ENCODE data around the gene NACC1. TPM values are rescaled to one million over a fixed set of nuclear protein-coding genes. Genes with fewer than 3 reads are reported as not detected.
A peak's percentile ranks its signal among the peaks of the same experiment; 100 is the strongest.

NACC1 gene
- total RNA-seq, 4 donors from 2014 or later: 12.0 to 44.7 (median 23.0) TPM

DNA sequence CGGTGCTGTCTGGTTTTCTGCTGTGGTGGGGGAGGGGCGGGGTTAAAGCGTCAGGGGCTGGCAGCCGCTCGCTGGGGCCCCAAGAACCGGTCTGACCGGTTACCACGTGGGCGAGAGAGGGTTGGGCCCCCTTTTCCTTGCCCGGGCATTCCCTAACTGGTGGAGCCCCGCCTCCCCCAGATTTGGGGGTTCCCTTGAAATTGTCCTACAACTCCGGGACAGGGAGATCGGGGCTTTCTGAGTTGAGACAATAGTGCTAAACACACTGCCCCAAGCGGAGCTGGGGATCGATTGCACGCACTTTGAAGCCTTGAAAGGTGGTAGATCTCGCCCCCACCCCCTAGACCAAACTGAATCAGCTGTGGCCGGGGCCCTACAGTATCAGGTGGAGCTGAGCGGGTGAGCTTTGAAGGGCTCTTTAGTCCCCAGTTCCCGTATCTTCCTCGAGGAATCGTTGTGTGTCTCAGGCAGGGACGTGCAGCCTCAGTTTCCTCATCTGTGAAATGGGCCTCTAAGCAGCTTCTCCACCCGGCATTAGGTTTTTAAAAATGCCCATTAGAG, 36.9 kb downstream of the NACC1 start:
- no peak for TF ChIP-seq CTCF (IDR thresholded peaks at IDR 0.05)
- ATAC-seq (ENCODE audit: low FRiP score) (peak; percentile 15), DNase-seq (ENCODE audit: low spot score) (peak; percentile 54)

- ATAC-seq (ENCODE audit: low FRiP score): peak; percentile 46
- no peak for TF ChIP-seq CTCF (IDR thresholded peaks at IDR 0.05)
- peak; percentile 42 for DNase-seq (ENCODE audit: low spot score)
These were observed 37.7 kb downstream of the NACC1 start for GRCh38 chr19:13155472-13156359.

- no peak for TF ChIP-seq CTCF (IDR thresholded peaks at IDR 0.05)
- ATAC-seq (ENCODE audit: low FRiP score): no peak
- DNase-seq (ENCODE audit: low spot score): no peak
These were observed 41.6 kb downstream of the NACC1 start for GRCh38 chr19:13159713-13160112.

DNA sequence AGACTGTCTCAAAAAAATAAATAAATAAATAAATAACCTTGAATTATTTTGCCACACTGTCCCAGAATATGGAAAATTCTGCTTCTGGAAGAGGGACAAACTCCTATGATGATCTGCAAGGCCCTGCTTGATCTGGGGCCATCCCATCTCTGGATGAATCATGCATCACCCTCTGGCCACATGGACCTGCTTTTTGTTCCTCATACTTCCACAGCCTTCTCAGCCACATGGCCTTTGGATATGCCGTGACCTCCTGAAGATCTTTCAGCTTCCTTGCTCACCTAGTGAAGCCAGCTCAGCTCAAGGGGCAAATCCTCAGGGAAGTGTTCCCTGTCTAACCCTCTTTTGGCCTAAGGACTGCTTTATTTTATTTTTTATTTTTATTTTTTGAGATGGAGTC, 42.5 kb downstream of the NACC1 start:
- no peak for DNase-seq (ENCODE audit: low spot score)
- no peak for ATAC-seq (ENCODE audit: low FRiP score)
- TF ChIP-seq CTCF (IDR thresholded peaks at IDR 0.05): no peak

GRCh38 chr19:13162724-13163608, 44.9 kb downstream of the NACC1 start:
- DNase-seq (ENCODE audit: low spot score) (peak; percentile 92), ATAC-seq (ENCODE audit: low FRiP score) (peak; percentile 79)
- TF ChIP-seq CTCF (IDR thresholded peaks at IDR 0.05): no peak

DNA sequence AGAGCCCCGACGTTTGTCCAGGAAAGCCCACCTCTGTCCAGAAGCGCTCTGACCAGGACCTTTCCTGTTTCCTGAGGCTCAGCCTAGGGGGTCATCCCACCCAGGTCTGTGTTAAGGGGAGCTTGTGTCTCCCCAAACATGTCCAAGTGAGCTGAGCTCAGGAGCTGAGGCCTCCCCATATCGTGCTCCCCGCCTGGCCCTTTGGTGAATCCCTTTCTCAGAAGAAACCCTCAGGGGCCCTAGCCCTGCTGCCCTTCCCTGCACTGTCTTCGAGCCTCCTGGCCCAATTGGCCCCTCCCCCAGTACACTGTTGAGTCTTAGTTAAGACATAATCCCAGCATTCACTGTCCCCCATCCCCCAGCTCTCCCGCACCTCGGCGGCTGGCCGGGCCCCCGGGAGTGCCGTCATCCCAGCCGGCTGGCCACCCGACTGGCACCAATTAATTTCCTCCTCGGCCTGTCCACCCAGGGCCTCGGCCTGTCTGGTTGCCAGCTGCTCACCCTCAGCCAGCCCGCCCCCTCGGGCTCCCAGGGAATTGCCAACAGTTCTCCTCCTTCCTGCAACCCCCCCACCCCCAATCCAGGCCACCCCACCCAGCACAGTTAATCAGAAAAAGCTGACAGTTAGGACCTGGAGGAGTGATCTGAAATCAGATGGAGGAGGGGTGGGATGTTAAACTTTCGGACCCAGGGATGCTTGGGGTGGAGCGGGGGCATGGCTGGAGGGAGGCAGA, 45.7 kb downstream of the NACC1 start:
- TF ChIP-seq CTCF (IDR thresholded peaks at IDR 0.05): no peak
- DNase-seq (ENCODE audit: low spot score) (no peak), ATAC-seq (ENCODE audit: low FRiP score) (peak; percentile 70)

Measured in omental fat pad (tissue), 4 donors.